CD4-positive, alpha-beta memory T cell (primary cell): ENCODE data around the gene FIG4. TPM values are rescaled to one million over a fixed set of nuclear protein-coding genes. Genes with fewer than 3 reads are reported as not detected.
A peak's percentile ranks its signal among the peaks of the same experiment; 100 is the strongest.

ENCODE experiments used
- CTCF ChIA-PET: fragments of 350-600 bp; sonication (Branson Sonifier 250); formaldehyde crosslinking; loops from one replicate; lab custom pipeline; 2021; ENCODE audit warnings: inconsistent platforms; ENCODE audit not compliant: partially characterized antibody; lab: Charles Lee
- POLR2A ChIA-PET: fragments of 350-600 bp; sonication (Branson Sonifier 250); formaldehyde crosslinking; loops from one replicate; lab custom pipeline; 2021; ENCODE audit not compliant: partially characterized antibody; lab: Charles Lee
- DNase-seq, 5 donors: peaks; one replicate each; pipeline versions ENCODE4 v3.0.0 to v3.0.0-alpha.2; 2020 to 2022; ENCODE audit warnings: mixed read lengths in 1 of 5
- H3K27ac ChIP-seq: one replicate; pipeline ENCODE4 v1.7.0; 2013; ENCODE audit warnings: low read depth, low read length
- H3K27me3 ChIP-seq: 2 replicates; pipeline ENCODE4 v1.7.0; 2013; ENCODE audit warnings: mild to moderate bottlenecking, low read length, moderate library complexity; ENCODE audit not compliant: insufficient read depth
- H3K36me3 ChIP-seq: 2 replicates; pipeline ENCODE4 v1.7.0; 2013; ENCODE audit warnings: mild to moderate bottlenecking, low read length, moderate library complexity; ENCODE audit not compliant: insufficient read depth
- H3K4me1 ChIP-seq: 2 replicates; pipeline ENCODE4 v1.7.0; 2013; ENCODE audit warnings: mild to moderate bottlenecking, low read length, moderate library complexity; ENCODE audit not compliant: insufficient read depth
- H3K4me3 ChIP-seq, 2 donors: one replicate each; pipeline ENCODE4 v1.7.0; 2013; ENCODE audit warnings: low read length in 2 of 2, mild to moderate bottlenecking in 1 of 2
- H3K9me3 ChIP-seq, 2 donors: one replicate each; pipeline ENCODE4 v1.7.0; 2013; ENCODE audit warnings: low read length in 2 of 2, control low read depth in 1 of 2; ENCODE audit not compliant: control insufficient read depth in 1 of 2
- H3K27ac Mint-ChIP-seq, 7 donors: one replicate each; pipeline ENCODE4 v1.8.0; 2020 to 2021; ENCODE audit warnings: mixed read lengths in 7 of 7, mild to moderate bottlenecking in 6 of 7, inconsistent platforms in 3 of 7, moderate library complexity in 3 of 7
- H3K27me3 Mint-ChIP-seq, 2 donors: one replicate each; pipeline ENCODE4 v1.8.0; 2020 to 2021; ENCODE audit warnings: mixed read lengths in 2 of 2
- H3K36me3 Mint-ChIP-seq, 2 donors: one replicate each; pipeline ENCODE4 v1.8.0; 2020 to 2021; ENCODE audit warnings: mixed read lengths in 2 of 2, inconsistent platforms in 1 of 2, mild to moderate bottlenecking in 1 of 2
- H3K4me1 Mint-ChIP-seq, 4 donors: one replicate each; pipeline ENCODE4 v1.8.0; 2020 to 2021; ENCODE audit warnings: mixed read lengths in 4 of 4, mild to moderate bottlenecking in 1 of 4
- H3K4me3 Mint-ChIP-seq, 8 donors: one replicate each; pipeline ENCODE4 v1.8.0; 2020 to 2021; ENCODE audit warnings: mixed read lengths in 8 of 8, mild to moderate bottlenecking in 7 of 8, moderate library complexity in 6 of 8, inconsistent platforms in 3 of 8
- H3K9me3 Mint-ChIP-seq, 8 donors: one replicate each; pipeline ENCODE4 v1.8.0; 2020 to 2021; ENCODE audit warnings: mixed read lengths in 8 of 8, mild to moderate bottlenecking in 5 of 8, inconsistent platforms in 3 of 8, moderate library complexity in 1 of 8
- intact Hi-C: fragments of 100-400 bp; cut with micrococcal nuclease; formaldehyde crosslinking; loops from one replicate; pipeline ENCODE4 v1.15.1; 2023
- polyA plus RNA-seq, 2 donors: library from polyadenylated mRNA; unstranded; fragments of 300-500 nt; fragmentation: Illumina TruSeq; gene quantifications; one replicate each; pipeline ENCODE4 v1.2.3, GENCODE V29; 2021
- total RNA-seq, 2 experiments: library from RNA; stranded (reverse); gene quantifications; one replicate each; pipeline ENCODE4 v1.2.3, GENCODE V29; 2021

Gene FIG4
- total and polyA plus RNA-seq, 4 experiments from 2014 or later: 14.4 to 28.5 (median 15.6) TPM

GRCh38 chr6:109714166-109714565, 23.1 kb downstream of the FIG4 start:
- Mint-ChIP-seq H3K9me3 (peaks cover 0 to 5% (median 0%) of the 10 kb centered on the region in 8 donors), H3K4me3 (no peak overlapping the region), H3K27me3 (no peaks in the 10 kb centered on the region), H3K36me3 (peaks cover 24 to 27% of the 10 kb centered on the region in 2 donors), H3K4me1 (peaks cover 7 to 10% (median 9%) of the 10 kb centered on the region in 4 donors), H3K27ac (no peak overlapping the region)
- Histone ChIP-seq H3K9me3 (no peaks in the 10 kb centered on the region), H3K4me3 (no peak overlapping the region), H3K27ac (no peak overlapping the region), H3K4me1 (no peaks in the 10 kb centered on the region), H3K27me3 (no peaks in the 10 kb centered on the region), H3K36me3 (no peaks in the 10 kb centered on the region)
- ChIA-PET CTCF (interaction anchor here (0.8 to 2.0 kb wide), 4 partner anchors 9 to 326 kb away, joined by 3 to 7 read pairs (median 4); no protein-coding TSS in a partner anchor), POLR2A (no interaction called here)
- no peak for DNase-seq
- intact Hi-C loops: no loop called here

GRCh38 chr6:109714611-109715010, 23.5 kb downstream of the FIG4 start:
- Mint-ChIP-seq H3K9me3 (peaks cover 0 to 5% (median 0%) of the 10 kb centered on the region in 8 donors), H3K27me3 (no peaks in the 10 kb centered on the region), H3K4me1 (peaks cover 7 to 10% (median 9%) of the 10 kb centered on the region in 4 donors), H3K36me3 (peaks cover 24 to 27% of the 10 kb centered on the region in 2 donors), H3K4me3 (no peak overlapping the region), H3K27ac (no peak overlapping the region)
- no peak overlapping the region for H3K4me3 ChIP-seq
- DNase-seq: no peak
- no peaks in the 10 kb centered on the region for H3K36me3 ChIP-seq
- H3K27ac ChIP-seq: no peak overlapping the region
- CTCF ChIA-PET: interaction anchor here (0.8 to 2.0 kb wide), 4 partner anchors 10 to 325 kb away, joined by 3 to 7 read pairs (median 4); no protein-coding TSS in a partner anchor
- H3K27me3 ChIP-seq: no peaks in the 10 kb centered on the region
- H3K4me1 ChIP-seq: no peaks in the 10 kb centered on the region
- no peaks in the 10 kb centered on the region for H3K9me3 ChIP-seq
- POLR2A ChIA-PET: no interaction called here
- intact Hi-C loops: no loop called here

- Mint-ChIP-seq H3K9me3 (peaks cover 0 to 5% (median 0%) of the 10 kb centered on the region in 8 donors), H3K4me3 (no peak overlapping the region), H3K36me3 (peaks cover 27 to 32% of the 10 kb centered on the region in 2 donors), H3K27me3 (no peaks in the 10 kb centered on the region), H3K27ac (no peak overlapping the region), H3K4me1 (peaks cover under 1 to 10% (median 6%) of the 10 kb centered on the region in 4 donors)
- no peak overlapping the region for H3K27ac ChIP-seq
- DNase-seq: no peak
- no peaks in the 10 kb centered on the region for H3K27me3 ChIP-seq
- no peak overlapping the region for H3K4me3 ChIP-seq
- intact Hi-C loops: no loop called here
- POLR2A ChIA-PET: no interaction called here
- H3K36me3 ChIP-seq: no peaks in the 10 kb centered on the region
- CTCF ChIA-PET: interaction anchor here (2.0 to 3.4 kb wide), 2 partner anchors 11 to 324 kb away, joined by 7 to 14 read pairs; no protein-coding TSS in a partner anchor
- no peaks in the 10 kb centered on the region for H3K4me1 ChIP-seq
- no peaks in the 10 kb centered on the region for H3K9me3 ChIP-seq
These were observed 24.5 kb downstream of the FIG4 start for GRCh38 chr6:109715616-109716015.

- CTCF ChIA-PET: interaction anchor here (1.0 to 3.4 kb wide), 2 partner anchors 14 to 322 kb away, joined by 3 to 14 read pairs; no protein-coding TSS in a partner anchor
- no peaks in the 10 kb centered on the region for H3K4me1 ChIP-seq
These were observed 26.9 kb downstream of the FIG4 start for GRCh38 chr6:109717971-109718370.

GRCh38 chr6:109718991-109719390, 27.9 kb downstream of the FIG4 start:
- H3K36me3 ChIP-seq: no peaks in the 10 kb centered on the region
- no peak overlapping the region for H3K4me3 Mint-ChIP-seq
- ChIA-PET CTCF (interaction anchor here (0.7 kb wide), 1 partner anchor 15 kb away, joined by 3 read pairs; no protein-coding TSS in a partner anchor), POLR2A (no interaction called here)
- no peaks in the 10 kb centered on the region for H3K9me3 ChIP-seq
- H3K27me3 ChIP-seq: no peaks in the 10 kb centered on the region
- H3K27ac Mint-ChIP-seq: peak overlapping the region in 1 of 7 donors; percentile 24
- H3K4me3 ChIP-seq: no peak overlapping the region
- no peaks in the 10 kb centered on the region for H3K4me1 ChIP-seq
- peaks cover 44 to 50% of the 10 kb centered on the region in 2 donors for H3K36me3 Mint-ChIP-seq
- H3K9me3 Mint-ChIP-seq: no peaks in the 10 kb centered on the region
- no peak for DNase-seq
- H3K27me3 Mint-ChIP-seq: no peaks in the 10 kb centered on the region
- intact Hi-C loops: no loop called here
- H3K4me1 Mint-ChIP-seq: no peaks in the 10 kb centered on the region
- H3K27ac ChIP-seq: no peak overlapping the region

More at GRCh38 chr6:109717971-109718370, 26.9 kb downstream of the FIG4 start:
- Histone ChIP-seq H3K27me3 (no peaks in the 10 kb centered on the region), H3K9me3 (no peaks in the 10 kb centered on the region), H3K27ac (no peak overlapping the region), H3K4me3 (no peak overlapping the region), H3K36me3 (no peaks in the 10 kb centered on the region)
- Mint-ChIP-seq H3K4me3 (no peak overlapping the region), H3K9me3 (no peaks in the 10 kb centered on the region), H3K4me1 (peaks cover 0 to 5% (median 0%) of the 10 kb centered on the region in 4 donors), H3K27ac (no peak overlapping the region), H3K27me3 (no peaks in the 10 kb centered on the region), H3K36me3 (peaks cover 37 to 45% of the 10 kb centered on the region in 2 donors)
- POLR2A ChIA-PET: no interaction called here
- intact Hi-C loops: no loop called here
- DNase-seq: no peak

- intact Hi-C loops: no loop called here
- no peaks in the 10 kb centered on the region for H3K27me3 ChIP-seq
- H3K27ac ChIP-seq: no peak overlapping the region
- no peaks in the 10 kb centered on the region for H3K9me3 ChIP-seq
- no peaks in the 10 kb centered on the region for H3K4me1 ChIP-seq
- Mint-ChIP-seq H3K4me1 (peaks cover 0 to 1% (median 0%) of the 10 kb centered on the region in 4 donors), H3K27ac (peak overlapping the region in 1 of 7 donors; percentile 37), H3K9me3 (peaks cover 0 to 4% (median 2%) of the 10 kb centered on the region in 8 donors), H3K4me3 (no peak overlapping the region), H3K36me3 (peaks cover 55 to 58% of the 10 kb centered on the region in 2 donors), H3K27me3 (no peaks in the 10 kb centered on the region)
- no peak for DNase-seq
- no peak overlapping the region for H3K4me3 ChIP-seq
- ChIA-PET POLR2A (no interaction called here), CTCF (interaction anchor here (1.0 kb wide), 1 partner anchor 319 kb away, joined by 3 read pairs; no protein-coding TSS in a partner anchor)
- no peaks in the 10 kb centered on the region for H3K36me3 ChIP-seq
These were observed 29.2 kb downstream of the FIG4 start for GRCh38 chr6:109720311-109720710.

GRCh38 chr6:109722011-109722410, 30.9 kb downstream of the FIG4 start:
- DNase-seq: no peak
- Mint-ChIP-seq H3K27me3 (no peaks in the 10 kb centered on the region), H3K4me3 (no peak overlapping the region), H3K36me3 (peaks cover 57 to 61% of the 10 kb centered on the region in 2 donors), H3K4me1 (peaks cover 0 to 1% (median 0%) of the 10 kb centered on the region in 4 donors), H3K9me3 (peaks cover 0 to 4% (median 2%) of the 10 kb centered on the region in 8 donors), H3K27ac (no peak overlapping the region)
- Histone ChIP-seq H3K4me1 (no peaks in the 10 kb centered on the region), H3K27ac (no peak overlapping the region), H3K4me3 (no peak overlapping the region), H3K27me3 (no peaks in the 10 kb centered on the region), H3K9me3 (no peaks in the 10 kb centered on the region), H3K36me3 (no peaks in the 10 kb centered on the region)
- intact Hi-C loops: no loop called here
- POLR2A ChIA-PET: no interaction called here
- CTCF ChIA-PET: interaction anchor here (0.6 to 1.3 kb wide), 3 partner anchors 17 to 317 kb away, joined by 3 to 5 read pairs (median 3); no protein-coding TSS in a partner anchor
